Esophagus squamous epithelium (tissue), 4 donors: ENCODE measurements around the gene SPINK14.

Source experiments
- POLR2A ChIP-seq, 4 donors: fragments of 450-650 bp; IDR thresholded peaks; one replicate each; pipeline ENCODE4 v1.6.1; 2017; ENCODE audit warnings: antibody characterized with exemption in 4 of 4, mild to moderate bottlenecking in 4 of 4, moderate library complexity in 3 of 4
- TF ChIP-seq, protein P1 (sequence below), 6 experiments: fragments of 450-650 bp in 4 of 6; fragments of 200-600 bp in 2 of 6; sonication (generic) in 2 of 6; IDR thresholded peaks; one replicate each; pipeline ENCODE4 v1.5.1; 2016 to 2019; ENCODE audit warnings: antibody characterized with exemption in 6 of 6, mild to moderate bottlenecking in 4 of 6, moderate library complexity in 4 of 6

GRCh38 chr5:148147415-148147814 is 20.9 kb upstream of the SPINK14 start:
- TF ChIP-seq, protein P1, sequence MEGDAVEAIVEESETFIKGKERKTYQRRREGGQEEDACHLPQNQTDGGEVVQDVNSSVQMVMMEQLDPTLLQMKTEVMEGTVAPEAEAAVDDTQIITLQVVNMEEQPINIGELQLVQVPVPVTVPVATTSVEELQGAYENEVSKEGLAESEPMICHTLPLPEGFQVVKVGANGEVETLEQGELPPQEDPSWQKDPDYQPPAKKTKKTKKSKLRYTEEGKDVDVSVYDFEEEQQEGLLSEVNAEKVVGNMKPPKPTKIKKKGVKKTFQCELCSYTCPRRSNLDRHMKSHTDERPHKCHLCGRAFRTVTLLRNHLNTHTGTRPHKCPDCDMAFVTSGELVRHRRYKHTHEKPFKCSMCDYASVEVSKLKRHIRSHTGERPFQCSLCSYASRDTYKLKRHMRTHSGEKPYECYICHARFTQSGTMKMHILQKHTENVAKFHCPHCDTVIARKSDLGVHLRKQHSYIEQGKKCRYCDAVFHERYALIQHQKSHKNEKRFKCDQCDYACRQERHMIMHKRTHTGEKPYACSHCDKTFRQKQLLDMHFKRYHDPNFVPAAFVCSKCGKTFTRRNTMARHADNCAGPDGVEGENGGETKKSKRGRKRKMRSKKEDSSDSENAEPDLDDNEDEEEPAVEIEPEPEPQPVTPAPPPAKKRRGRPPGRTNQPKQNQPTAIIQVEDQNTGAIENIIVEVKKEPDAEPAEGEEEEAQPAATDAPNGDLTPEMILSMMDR (IDR thresholded peaks at IDR 0.05) = no peak
- no peak for TF ChIP-seq POLR2A (IDR thresholded peaks at IDR 0.05)
